GM12878 (cell line): ENCODE data around the gene MYO9B.

Source experiments
- CTCF ChIP-seq, 3 experiments: IDR thresholded peaks in 2 of 3; conservative IDR thresholded peaks in 1 of 3; 2 replicates each; pipeline ENCODE4 v1.5.1; 2011; ENCODE audit warnings: low read depth in 3 of 3, low read length in 3 of 3, mild to moderate bottlenecking in 3 of 3, control low read depth in 2 of 3, moderate library complexity in 2 of 3, inconsistent platforms in 1 of 3, mixed read lengths in 1 of 3; ENCODE audit not compliant: control insufficient read depth in 2 of 3, insufficient read depth in 1 of 3; ENCODE audit errors: extremely low read depth in 1 of 3
- FOXK2 ChIP-seq: fragments of 450-650 bp; IDR thresholded peaks from 2 replicates; pipeline ENCODE4 v1.6.1; 2017; ENCODE audit warnings: mild to moderate bottlenecking, moderate library complexity
- HDAC2 ChIP-seq: fragments of 200-600 bp; sonication (generic); IDR thresholded peaks from 2 replicates; pipeline ENCODE4 v1.6.1; 2017
- JUND ChIP-seq: IDR thresholded peaks from 2 replicates; pipeline ENCODE4 v1.6.1; 2012; ENCODE audit warnings: low read depth, mild to moderate bottlenecking, low read length, improper control_type of control experiment, moderate library complexity
- MAX ChIP-seq: IDR thresholded peaks from 2 replicates; pipeline ENCODE4 v1.6.1; 2012; ENCODE audit warnings: low read depth, low read length, improper control_type of control experiment
- MYC ChIP-seq: IDR thresholded peaks from 2 replicates; pipeline ENCODE4 v1.6.1; 2011; ENCODE audit warnings: mild to moderate bottlenecking, low read length, moderate library complexity, inconsistent platforms; ENCODE audit not compliant: insufficient read depth, insufficient replicate concordance, insufficient read length, severe bottlenecking
- PBX3 ChIP-seq: IDR thresholded peaks from 2 replicates; pipeline ENCODE4 v1.6.1; 2011; ENCODE audit warnings: mild to moderate bottlenecking, low read depth, low read length, moderate library complexity; ENCODE audit not compliant: insufficient replicate concordance
- POLR2A ChIP-seq: IDR thresholded peaks from 2 replicates; pipeline ENCODE4 v1.6.1; 2011; ENCODE audit warnings: low read depth, mild to moderate bottlenecking, low read length
- POLR2AphosphoS5 ChIP-seq: IDR thresholded peaks from 2 replicates; pipeline ENCODE4 v1.6.1; 2011; ENCODE audit warnings: mild to moderate bottlenecking, low read length, inconsistent platforms
- REST ChIP-seq: IDR thresholded peaks from 2 replicates; pipeline ENCODE4 v1.6.1; 2012; ENCODE audit warnings: mild to moderate bottlenecking, low read depth, low read length
- SUPT20H ChIP-seq: IDR thresholded peaks from 2 replicates; pipeline ENCODE4 v1.6.1; 2011; ENCODE audit warnings: low read depth, mild to moderate bottlenecking, low read length, moderate library complexity, borderline replicate concordance; ENCODE audit not compliant: control insufficient read depth

DNA sequence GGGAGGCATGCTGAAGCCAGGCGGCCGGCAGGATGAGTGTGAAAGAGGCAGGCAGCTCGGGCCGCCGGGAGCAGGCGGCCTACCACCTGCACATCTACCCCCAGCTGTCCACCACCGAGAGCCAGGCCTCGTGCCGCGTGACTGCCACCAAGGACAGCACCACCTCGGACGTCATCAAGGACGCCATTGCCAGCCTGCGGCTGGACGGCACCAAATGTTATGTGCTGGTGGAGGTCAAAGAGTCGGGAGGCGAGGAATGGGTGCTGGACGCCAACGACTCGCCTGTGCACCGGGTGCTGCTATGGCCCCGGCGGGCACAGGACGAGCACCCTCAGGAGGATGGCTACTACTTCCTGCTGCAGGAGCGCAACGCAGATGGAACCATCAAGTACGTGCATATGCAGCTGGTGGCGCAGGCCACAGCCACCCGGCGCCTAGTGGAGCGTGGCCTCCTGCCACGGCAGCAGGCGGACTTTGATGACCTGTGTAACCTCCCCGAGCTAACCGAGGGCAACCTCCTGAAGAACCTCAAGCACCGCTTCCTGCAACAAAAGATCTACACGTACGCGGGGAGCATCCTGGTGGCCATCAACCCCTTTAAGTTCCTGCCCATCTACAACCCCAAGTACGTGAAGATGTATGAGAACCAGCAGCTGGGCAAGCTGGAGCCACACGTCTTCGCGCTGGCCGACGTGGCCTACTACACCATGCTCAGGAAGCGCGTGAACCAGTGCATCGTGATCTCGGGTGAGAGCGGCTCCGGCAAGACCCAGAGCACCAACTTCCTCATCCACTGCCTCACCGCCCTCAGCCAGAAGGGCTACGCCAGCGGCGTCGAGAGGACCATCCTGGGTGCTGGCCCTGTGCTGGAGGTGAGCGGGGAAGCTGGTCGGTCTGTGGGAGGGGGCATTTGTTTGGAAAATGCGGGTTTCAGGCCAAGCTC is 26.4 kb downstream of the MYO9B start:
- TF ChIP-seq HDAC2 (no peak), MYC (no peak), REST (no peak), MAX (no peak), JUND (no peak), PBX3 (no peak), POLR2AphosphoS5 (no peak; the same call in 1 of the 2 replicates), CTCF (IDR thresholded peaks at IDR 0.05 in 2 of 3, conservative IDR thresholded peaks at IDR 0.05 in 1 of 3; ENCODE audit: control insufficient read depth in 2 of 3, extremely low read depth in 1 of 3, insufficient read depth in 1 of 3, low read depth in 3 of 3, low read length in 3 of 3) (no peak), FOXK2 (no peak), SUPT20H (no peak), POLR2A (no peak; the same call in 1 of the 2 replicates)
